HEK293 (cell line): ENCODE measurements around the gene KCNC4.

Experiments
- CTCF ChIA-PET: fragments of 350-600 bp; formaldehyde crosslinking; extraction: SDS; loops from one replicate; lab custom pipeline; 2021; ENCODE audit warnings: antibody characterized with exemption; lab: Yijun Ruan, JAX
- POLR2A ChIA-PET: fragments of 300-600 bp; formaldehyde crosslinking; extraction: SDS; loops from one replicate; lab custom pipeline; 2020; ENCODE audit warnings: antibody characterized with exemption, inconsistent platforms; lab: Yijun Ruan, JAX
- H3K27ac ChIP-seq: fragments of 200-500 bp; sonication (Bioruptor generic); 2 replicates; pipeline ENCODE4 v1.5.1; 2014; ENCODE audit warnings: low read depth, low read length, control low read depth, inconsistent platforms; ENCODE audit errors: extremely low read depth
- H3K36me3 ChIP-seq, 2 experiments: fragments of 200-500 bp in 1 of 2; sonication (Bioruptor generic) in 1 of 2; 1 replicate in 1 of 2; 2 replicates in 1 of 2; pipeline ENCODE4 v1.5.1; 2014 to 2017; ENCODE audit warnings: inconsistent platforms in 2 of 2, low read length in 2 of 2; ENCODE audit not compliant: control insufficient read depth in 2 of 2, insufficient read depth in 1 of 2
- H3K4me1 ChIP-seq: fragments of 200-500 bp; sonication (Bioruptor generic); 2 replicates; pipeline ENCODE4 v1.5.1; 2014; ENCODE audit warnings: mild to moderate bottlenecking, low read length, inconsistent platforms; ENCODE audit not compliant: control insufficient read depth, insufficient read depth
- H3K4me3 ChIP-seq: 2 replicates; pipeline ENCODE4 v1.5.1; 2011; ENCODE audit warnings: low read depth, mild to moderate bottlenecking, control low read depth, low read length, moderate library complexity
- H3K9me3 ChIP-seq: fragments of 200-500 bp; sonication (Bioruptor generic); 2 replicates; pipeline ENCODE4 v1.5.1; 2014; ENCODE audit warnings: low read depth, low read length, inconsistent platforms; ENCODE audit not compliant: control insufficient read depth, insufficient read depth
- YY1 ChIP-seq: fragments of 450-650 bp; formaldehyde crosslinking; IDR thresholded peaks from 2 replicates; pipeline ENCODE4 v1.5.1; 2018; ENCODE audit warnings: missing biosample characterization, missing genetic modification characterization
- ZBTB17 ChIP-seq: fragments of 450-650 bp; formaldehyde crosslinking; IDR thresholded peaks from 2 replicates; pipeline ENCODE4 v1.5.1; 2016; ENCODE audit warnings: missing biosample characterization, missing genetic modification characterization
- ZEB2 ChIP-seq: fragments of 450-650 bp; formaldehyde crosslinking; IDR thresholded peaks from 2 replicates; pipeline ENCODE4 v1.5.1; 2016; ENCODE audit warnings: missing biosample characterization, missing genetic modification characterization
- ZFP69B ChIP-seq: fragments of 450-650 bp; formaldehyde crosslinking; IDR thresholded peaks from 2 replicates; pipeline ENCODE4 v1.5.1; 2016; ENCODE audit warnings: missing biosample characterization, missing genetic modification characterization
- ZNF112 ChIP-seq: fragments of 450-650 bp; formaldehyde crosslinking; IDR thresholded peaks from 2 replicates; pipeline ENCODE4 v1.5.0; 2017; ENCODE audit warnings: missing biosample characterization, missing genetic modification characterization
- ZNF121 ChIP-seq: fragments of 450-650 bp; formaldehyde crosslinking; IDR thresholded peaks from 2 replicates; pipeline ENCODE4 v1.5.1; 2016; ENCODE audit warnings: missing biosample characterization, missing genetic modification characterization
- ZNF132 ChIP-seq: fragments of 450-650 bp; formaldehyde crosslinking; IDR thresholded peaks from 2 replicates; pipeline ENCODE4 v1.5.1; 2017; ENCODE audit warnings: missing biosample characterization, missing genetic modification characterization, borderline replicate concordance
- ZNF174 ChIP-seq: fragments of 450-650 bp; formaldehyde crosslinking; IDR thresholded peaks from 2 replicates; pipeline ENCODE4 v1.5.0; 2017; ENCODE audit warnings: missing biosample characterization, mild to moderate bottlenecking, missing genetic modification characterization
- ZNF221 ChIP-seq: fragments of 450-650 bp; formaldehyde crosslinking; IDR thresholded peaks from 2 replicates; pipeline ENCODE4 v1.5.1; 2017; ENCODE audit warnings: missing biosample characterization, missing genetic modification characterization, borderline replicate concordance
- ZNF239 ChIP-seq: fragments of 450-650 bp; formaldehyde crosslinking; IDR thresholded peaks from 2 replicates; pipeline ENCODE4 v1.5.1; 2016; ENCODE audit warnings: missing biosample characterization, missing genetic modification characterization
- ZNF426 ChIP-seq: fragments of 450-650 bp; formaldehyde crosslinking; IDR thresholded peaks from 2 replicates; pipeline ENCODE4 v1.5.1; 2017; ENCODE audit warnings: missing biosample characterization, missing genetic modification characterization, mild to moderate bottlenecking, inconsistent platforms, moderate library complexity
- ZNF658 ChIP-seq: fragments of 450-650 bp; formaldehyde crosslinking; IDR thresholded peaks from 2 replicates; pipeline ENCODE4; 2016; ENCODE audit warnings: missing biosample characterization, missing genetic modification characterization
- TF ChIP-seq, protein P1 (sequence below): fragments of 450-650 bp; formaldehyde crosslinking; conservative IDR thresholded peaks from 2 replicates; pipeline ENCODE4 v1.5.1; 2016; ENCODE audit warnings: low read depth, missing biosample characterization, missing genetic modification characterization
- TF ChIP-seq, protein P2 (sequence below): fragments of 450-650 bp; formaldehyde crosslinking; IDR thresholded peaks from 2 replicates; pipeline ENCODE4 v1.5.1; 2016; ENCODE audit warnings: missing biosample characterization, missing genetic modification characterization, low read depth

The KCNC4 gene

DNA sequence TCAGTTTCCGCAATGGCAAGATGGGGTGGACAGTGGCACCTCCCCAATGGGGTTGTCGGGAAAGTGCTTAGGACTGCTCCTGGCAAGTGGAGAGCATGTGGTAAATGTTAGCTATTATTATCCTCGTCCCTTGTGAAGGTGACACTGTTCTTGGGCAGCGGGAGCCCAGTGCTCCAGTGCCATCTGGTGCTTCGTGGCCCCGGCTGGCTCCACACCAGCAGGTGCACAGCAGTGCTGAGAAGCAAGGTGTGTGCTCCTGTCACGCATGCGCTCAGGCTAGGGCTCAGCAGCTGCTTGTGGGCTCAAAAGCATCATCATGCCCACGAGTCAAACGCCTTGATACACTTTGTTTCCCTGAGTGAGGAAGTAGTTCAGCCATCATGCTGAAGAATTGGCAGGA lies 24.9 kb upstream of the KCNC4 start:
- Histone ChIP-seq H3K27ac (no peak overlapping the region), H3K4me1 (peaks cover 13% of the 10 kb centered on the region), H3K36me3 (no peaks in the 10 kb centered on the region), H3K9me3 (no peaks in the 10 kb centered on the region), H3K4me3 (no peak overlapping the region)
- TF ChIP-seq, protein P1, sequence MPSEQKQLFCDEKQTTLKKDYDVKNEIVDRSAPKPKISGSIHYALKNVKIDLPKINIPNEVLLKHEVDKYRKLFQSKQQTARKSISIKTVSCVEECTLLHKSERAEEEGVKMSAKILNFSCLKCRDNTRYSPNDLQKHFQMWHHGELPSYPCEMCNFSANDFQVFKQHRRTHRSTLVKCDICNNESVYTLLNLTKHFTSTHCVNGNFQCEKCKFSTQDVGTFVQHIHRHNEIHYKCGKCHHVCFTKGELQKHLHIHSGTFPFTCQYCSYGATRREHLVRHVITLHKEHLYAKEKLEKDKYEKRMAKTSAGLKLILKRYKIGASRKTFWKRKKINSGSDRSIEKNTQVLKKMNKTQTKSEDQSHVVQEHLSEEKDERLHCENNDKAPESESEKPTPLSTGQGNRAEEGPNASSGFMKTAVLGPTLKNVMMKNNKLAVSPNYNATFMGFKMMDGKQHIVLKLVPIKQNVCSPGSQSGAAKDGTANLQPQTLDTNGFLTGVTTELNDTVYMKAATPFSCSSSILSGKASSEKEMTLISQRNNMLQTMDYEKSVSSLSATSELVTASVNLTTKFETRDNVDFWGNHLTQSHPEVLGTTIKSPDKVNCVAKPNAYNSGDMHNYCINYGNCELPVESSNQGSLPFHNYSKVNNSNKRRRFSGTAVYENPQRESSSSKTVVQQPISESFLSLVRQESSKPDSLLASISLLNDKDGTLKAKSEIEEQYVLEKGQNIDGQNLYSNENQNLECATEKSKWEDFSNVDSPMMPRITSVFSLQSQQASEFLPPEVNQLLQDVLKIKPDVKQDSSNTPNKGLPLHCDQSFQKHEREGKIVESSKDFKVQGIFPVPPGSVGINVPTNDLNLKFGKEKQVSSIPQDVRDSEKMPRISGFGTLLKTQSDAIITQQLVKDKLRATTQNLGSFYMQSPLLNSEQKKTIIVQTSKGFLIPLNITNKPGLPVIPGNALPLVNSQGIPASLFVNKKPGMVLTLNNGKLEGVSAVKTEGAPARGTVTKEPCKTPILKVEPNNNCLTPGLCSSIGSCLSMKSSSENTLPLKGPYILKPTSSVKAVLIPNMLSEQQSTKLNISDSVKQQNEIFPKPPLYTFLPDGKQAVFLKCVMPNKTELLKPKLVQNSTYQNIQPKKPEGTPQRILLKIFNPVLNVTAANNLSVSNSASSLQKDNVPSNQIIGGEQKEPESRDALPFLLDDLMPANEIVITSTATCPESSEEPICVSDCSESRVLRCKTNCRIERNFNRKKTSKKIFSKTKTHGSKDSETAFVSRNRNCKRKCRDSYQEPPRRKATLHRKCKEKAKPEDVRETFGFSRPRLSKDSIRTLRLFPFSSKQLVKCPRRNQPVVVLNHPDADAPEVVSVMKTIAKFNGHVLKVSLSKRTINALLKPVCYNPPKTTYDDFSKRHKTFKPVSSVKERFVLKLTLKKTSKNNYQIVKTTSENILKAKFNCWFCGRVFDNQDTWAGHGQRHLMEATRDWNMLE (tag by site-specific recombination), result no peak
- TF ChIP-seq ZNF132 (no peak), ZNF221 (tag by site-specific recombination) (no peak), YY1 (no peak), ZFP69B (tag by site-specific recombination) (no peak)
- TF ChIP-seq, protein P2, sequence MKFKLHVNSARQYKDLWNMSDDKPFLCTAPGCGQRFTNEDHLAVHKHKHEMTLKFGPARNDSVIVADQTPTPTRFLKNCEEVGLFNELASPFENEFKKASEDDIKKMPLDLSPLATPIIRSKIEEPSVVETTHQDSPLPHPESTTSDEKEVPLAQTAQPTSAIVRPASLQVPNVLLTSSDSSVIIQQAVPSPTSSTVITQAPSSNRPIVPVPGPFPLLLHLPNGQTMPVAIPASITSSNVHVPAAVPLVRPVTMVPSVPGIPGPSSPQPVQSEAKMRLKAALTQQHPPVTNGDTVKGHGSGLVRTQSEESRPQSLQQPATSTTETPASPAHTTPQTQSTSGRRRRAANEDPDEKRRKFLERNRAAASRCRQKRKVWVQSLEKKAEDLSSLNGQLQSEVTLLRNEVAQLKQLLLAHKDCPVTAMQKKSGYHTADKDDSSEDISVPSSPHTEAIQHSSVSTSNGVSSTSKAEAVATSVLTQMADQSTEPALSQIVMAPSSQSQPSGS (tag by site-specific recombination), result no peak
- CTCF ChIA-PET, result interaction anchor here (1.2 to 2.8 kb wide), 2 partner anchors 10 to 12 kb away, joined by 3 to 16 read pairs; no protein-coding TSS in a partner anchor
- POLR2A ChIA-PET, result no interaction called here

- H3K27ac ChIP-seq, result no peak overlapping the region
- no peaks in the 10 kb centered on the region for H3K9me3 ChIP-seq
- no peak for TF ChIP-seq ZNF426 (tag by site-specific recombination)
- no peak for TF ChIP-seq ZBTB17
- no peak for TF ChIP-seq ZNF121
- TF ChIP-seq ZNF239, result no peak
- TF ChIP-seq ZEB2, result no peak
- no peak for TF ChIP-seq ZNF112 (tag by site-specific recombination)
- TF ChIP-seq, protein P2 (tag by site-specific recombination), result no peak
- no peak for TF ChIP-seq ZNF174 (tag by site-specific recombination)
- no peak for TF ChIP-seq ZNF658 (tag by site-specific recombination)
- TF ChIP-seq, all 188 proteins: peak for 0
- POLR2A ChIA-PET, result no interaction called here
- no peaks in the 10 kb centered on the region for H3K36me3 ChIP-seq
- CTCF ChIA-PET, result interaction anchor here (0.5 to 2.8 kb wide), 8 partner anchors 10 to 432 kb away, joined by 3 to 16 read pairs (median 4); no protein-coding TSS in a partner anchor
- H3K4me3 ChIP-seq, result no peak overlapping the region
- peaks cover 13% of the 10 kb centered on the region for H3K4me1 ChIP-seq
Measured at GRCh38 chr1:110186558-110186957, 23.6 kb upstream of the KCNC4 start.
